NCI-H2196 (cell line): ENCODE data around the gene IDH3A.

Experiments used
- DNase-seq: peaks from one replicate; lab custom pipeline; 2025; ENCODE audit not compliant: unreplicated experiment; lab: John Stamatoyannopoulos, UW

Gene IDH3A

DNA sequence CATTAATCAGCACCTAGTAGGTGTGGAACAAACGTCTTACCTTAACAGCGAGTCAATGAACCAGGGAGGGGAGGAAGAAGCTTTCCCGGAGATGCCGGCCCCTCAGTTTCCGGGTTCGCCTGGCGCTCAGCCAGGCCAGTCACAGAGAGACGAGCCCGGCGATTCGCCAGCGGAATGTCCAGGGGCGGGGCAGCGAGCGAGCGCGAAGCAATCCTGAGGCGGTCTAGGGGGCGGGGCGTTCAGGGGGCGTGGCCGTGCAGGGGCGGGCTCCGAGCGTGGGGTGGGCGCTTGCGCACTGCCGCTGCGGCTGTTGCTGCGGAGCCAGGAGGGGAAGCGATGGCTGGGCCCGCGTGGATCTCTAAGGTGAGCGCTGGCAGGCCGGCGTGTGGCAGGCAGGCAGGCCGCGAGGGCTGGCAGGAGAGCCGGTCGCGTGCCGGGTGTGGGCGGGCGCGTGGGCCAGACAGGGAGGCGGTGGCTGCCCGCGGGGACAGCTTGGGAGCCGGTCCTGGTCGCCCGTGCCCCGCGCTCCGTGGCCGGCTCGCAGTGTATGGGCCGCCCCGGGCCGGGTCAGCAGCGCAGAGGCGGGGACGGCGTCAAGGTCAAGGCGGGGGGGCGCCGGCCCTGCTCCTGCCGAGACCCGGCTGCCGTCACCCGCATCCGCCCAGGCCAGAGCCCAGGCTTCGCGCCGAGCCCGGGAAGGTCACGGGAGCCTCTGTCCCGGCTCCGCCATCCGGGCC is at the start of gene IDH3A:
Gene IDH3A (plus strand): TSS at position 295 of the 737 bp plus-strand sequence. CDS start 42 bp downstream, at position 337.
- peak; percentile 94 for DNase-seq

DNA sequence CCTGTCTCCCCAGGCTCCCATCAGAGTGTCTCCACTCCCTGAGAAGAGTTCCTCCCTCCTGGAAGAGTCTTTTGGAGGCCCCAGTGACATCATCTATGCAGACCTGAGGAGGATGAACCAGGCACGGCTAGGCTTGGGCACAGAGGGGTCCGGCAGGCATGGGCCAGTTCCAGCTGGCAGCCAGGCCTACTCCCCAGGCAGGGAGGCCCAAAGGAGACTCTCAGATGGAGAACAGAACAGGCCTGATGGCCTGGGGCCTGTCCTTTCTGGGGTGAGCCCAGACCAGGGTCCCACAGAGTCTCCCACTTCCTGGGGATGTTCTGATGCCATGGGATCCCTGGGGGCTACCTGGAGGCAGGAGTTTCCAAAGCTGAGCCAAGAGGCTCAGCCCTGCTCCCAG is 48.3 kb upstream of the IDH3A start:
- DNase-seq, result no peak

DNA sequence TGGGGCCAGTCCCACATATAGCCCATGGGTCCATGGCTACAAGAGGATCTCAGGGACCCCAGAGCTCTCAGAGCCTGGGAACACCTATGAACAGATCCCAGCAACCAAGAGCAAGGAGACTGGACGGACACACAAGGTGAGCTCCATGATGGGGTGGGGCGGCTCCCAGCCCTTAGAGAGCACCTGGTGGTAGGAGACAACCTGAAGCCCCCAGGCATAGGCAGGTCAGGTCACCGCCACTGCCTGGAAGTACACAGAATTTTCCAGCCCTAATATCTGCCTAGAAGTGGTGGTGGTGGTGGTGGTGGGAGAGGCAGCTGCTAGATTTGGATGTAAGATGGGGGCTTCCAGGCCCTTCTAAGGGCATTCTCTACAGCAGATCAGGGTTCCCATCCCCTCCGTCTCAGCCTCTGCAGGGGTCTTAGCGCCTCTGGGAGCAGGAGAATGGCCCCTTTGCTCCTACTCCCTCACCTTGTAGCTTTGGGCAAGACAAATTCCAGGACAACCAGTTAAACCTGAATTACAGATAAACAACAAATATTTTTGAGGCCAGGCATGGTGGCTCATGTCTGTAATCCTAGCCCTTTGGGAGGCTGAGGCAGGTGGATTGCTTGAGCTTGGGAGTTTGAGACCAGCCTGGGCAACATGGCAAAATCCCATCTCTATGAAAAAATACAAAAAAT is 47.6 kb upstream of the IDH3A start:
- no peak for DNase-seq

DNA sequence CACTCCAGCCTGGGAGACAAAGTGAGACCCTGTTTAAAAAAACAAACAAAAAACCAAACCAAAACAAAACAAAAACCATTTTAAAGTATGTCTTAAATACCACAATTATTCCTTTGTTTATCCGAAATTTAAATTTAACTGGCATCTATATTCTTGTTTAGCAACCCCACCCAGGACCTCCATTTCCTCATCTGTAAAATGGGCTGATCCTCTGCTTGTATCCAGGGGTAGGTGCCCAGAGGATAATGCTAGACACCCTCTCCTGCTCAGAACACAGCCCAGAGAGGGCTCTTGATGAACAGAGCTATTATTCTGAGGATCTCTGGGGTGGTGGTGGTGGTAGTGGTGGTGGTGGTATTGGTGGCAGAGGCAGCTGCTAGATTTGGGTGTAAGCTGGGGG is 47.0 kb upstream of the IDH3A start:
- DNase-seq, result no peak

DNA sequence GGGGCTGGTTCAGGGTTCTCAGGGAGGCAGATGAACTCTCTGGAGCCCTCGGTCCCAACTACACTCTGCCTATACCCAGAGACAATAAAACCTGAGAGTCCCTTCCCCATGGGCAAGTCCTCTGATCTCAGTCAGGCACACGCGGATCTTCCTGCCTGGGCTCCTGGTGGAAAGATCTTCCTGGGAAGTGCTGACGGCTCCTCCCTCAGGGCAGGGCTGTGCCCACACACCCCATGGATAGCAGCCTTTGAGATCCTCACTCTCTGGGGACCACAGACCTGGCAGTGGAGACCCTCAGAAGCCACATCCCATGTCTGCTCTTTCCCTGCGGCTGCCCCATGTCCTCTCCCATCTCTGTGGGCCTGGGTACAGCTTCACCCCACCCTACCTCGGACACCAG is 46.4 kb upstream of the IDH3A start:
- DNase-seq, result no peak

DNA sequence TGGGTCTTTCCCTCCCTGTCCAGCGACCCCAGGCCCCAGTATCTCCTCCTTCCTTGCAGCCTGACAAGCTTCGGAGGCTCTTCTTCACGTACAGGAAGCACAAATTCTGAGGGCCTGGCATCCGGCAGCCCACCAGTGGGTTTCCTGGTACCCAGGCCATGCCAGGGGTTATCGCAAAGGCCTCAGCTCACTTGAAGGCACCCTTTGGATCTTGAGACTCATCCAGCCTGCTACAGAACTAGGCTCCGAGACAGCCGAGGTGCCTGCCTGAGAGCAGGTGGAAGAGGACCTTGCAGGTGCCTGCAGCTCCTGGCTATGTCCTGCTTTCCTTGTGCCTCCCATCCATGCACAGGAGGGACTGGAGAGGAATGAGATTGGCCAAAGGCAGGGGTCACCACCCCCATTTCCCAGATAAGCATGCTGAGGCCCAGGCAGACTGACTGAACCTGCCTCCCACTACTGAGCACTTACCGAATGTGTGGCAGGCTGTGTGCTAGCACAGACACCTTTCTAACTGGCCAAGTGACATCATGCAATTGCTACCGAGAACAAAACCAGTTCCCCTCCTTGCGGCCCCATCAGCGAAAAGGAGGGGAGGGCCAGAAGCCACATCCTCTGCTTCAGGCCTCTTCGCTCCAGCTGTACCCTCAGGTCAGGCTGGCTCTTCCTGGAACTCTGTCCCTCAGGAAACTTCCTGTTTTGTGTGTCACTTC is 45.6 kb upstream of the IDH3A start:
- DNase-seq, result no peak

DNA sequence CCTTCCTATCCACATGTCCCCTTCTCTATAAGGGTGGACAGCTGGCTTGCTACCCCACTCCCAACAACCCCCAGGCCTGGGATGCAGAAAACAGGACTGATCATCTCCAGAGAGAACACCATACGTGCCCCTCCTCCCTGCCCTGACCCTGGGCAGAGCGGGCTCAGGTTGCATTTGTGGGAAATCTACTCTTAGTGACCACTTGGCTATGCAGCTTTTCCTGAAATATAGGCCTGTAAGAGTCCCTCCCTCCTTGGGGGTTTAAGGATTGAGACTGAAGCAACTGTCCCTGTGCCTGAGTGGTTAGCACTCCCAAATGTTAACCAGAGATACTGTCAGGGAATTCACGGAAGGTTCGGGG is 45.1 kb upstream of the IDH3A start:
- no peak for DNase-seq

DNA sequence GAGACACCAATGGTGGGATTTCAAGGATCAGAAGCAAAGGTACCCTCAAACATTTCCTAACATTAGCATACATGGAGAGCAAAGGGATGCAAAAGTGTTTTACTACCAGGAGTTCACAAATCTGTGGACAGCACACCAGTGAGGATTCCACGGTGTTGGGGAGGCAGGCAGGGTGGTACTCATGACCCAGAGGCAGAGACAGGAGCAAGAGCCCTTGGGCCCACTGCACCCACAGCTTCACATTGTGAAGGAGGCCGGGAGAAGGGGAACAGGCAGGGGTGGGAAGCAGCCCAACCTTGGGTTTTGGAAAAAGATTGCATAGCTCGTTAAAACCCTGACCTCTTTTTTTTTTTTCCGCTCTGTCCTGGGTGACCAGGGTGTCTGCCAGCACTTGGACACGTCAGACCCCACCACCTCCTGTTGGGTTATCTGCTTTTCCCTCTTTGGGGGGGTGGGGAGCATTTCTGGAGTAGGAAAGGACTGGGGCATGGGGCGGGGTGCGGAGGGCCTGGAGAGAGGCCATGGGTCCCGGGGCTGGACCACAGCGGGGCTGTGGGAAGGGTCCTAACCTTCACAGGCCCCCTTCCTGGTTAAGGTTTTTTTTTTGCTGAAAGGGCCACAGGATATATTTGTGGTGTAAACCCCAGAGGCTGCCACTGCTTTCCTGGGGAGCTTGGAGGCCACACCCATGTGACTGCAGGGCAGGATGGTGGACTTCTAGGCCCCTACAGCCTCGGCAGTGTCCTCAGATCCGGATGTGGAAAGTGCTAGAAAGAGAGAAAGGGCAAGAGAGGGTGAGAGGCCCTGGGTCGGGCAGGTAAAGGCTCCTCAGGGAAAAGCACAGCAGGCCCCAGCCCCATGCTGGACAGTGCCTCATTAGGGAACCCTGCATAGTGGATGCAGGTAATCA is 44.3 kb upstream of the IDH3A start:
- DNase-seq, result no peak

DNA sequence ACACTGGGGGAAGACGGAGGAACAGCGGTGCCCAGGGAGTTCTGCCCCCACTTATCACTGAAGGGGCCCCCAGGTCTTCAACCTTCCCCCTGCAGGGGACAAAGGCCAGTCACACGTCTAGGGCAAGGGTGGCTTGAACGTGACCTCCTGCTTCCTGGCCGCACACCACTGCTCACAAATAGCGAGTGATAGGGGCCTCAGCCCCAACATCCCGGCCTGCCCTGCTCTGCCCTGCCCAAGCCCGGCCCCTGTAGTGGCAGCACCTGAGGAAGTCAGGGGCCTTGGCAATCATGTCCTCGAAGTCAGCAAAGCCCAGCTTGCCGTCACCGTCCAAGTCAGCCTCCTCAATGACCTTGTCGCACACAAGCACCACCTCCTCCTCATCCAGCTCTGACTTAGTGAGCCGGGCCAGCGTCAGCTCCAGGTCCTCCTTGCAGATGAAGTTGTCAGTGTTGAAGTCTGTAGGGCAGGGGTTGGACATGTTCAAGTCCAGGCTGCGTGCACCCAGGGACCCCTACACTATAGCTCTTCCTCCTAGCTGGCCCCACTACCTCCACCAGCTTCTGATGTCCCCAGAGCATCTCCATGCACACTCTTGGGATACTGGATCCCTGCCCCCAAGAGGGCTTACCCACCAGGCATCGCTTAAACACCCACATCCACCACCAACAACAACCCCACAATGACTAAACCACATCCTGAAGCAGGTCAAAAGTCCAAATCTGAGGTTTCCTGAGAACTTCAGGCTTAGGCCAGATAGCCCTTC is 43.5 kb upstream of the IDH3A start:
- DNase-seq, result no peak

DNA sequence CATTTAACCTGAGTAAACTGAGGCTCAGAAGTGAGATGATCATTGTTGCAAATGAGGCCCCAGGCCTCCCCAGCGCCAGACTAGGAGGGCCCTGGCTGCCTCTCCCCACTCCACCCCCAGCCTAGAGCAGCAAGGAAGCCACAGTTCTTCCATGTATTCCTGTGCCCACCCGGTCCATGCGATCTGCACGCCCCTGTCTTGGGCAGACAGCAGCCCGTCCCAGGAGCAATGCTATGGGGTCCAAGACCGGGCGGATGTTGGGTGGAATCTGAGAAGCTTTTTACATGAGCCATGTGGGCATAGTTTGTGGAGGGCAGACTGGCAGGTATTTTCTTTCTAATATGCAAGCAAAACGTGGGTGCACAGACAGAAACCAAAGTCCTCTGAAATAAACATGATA is 41.7 kb upstream of the IDH3A start:
- DNase-seq, result no peak

DNA sequence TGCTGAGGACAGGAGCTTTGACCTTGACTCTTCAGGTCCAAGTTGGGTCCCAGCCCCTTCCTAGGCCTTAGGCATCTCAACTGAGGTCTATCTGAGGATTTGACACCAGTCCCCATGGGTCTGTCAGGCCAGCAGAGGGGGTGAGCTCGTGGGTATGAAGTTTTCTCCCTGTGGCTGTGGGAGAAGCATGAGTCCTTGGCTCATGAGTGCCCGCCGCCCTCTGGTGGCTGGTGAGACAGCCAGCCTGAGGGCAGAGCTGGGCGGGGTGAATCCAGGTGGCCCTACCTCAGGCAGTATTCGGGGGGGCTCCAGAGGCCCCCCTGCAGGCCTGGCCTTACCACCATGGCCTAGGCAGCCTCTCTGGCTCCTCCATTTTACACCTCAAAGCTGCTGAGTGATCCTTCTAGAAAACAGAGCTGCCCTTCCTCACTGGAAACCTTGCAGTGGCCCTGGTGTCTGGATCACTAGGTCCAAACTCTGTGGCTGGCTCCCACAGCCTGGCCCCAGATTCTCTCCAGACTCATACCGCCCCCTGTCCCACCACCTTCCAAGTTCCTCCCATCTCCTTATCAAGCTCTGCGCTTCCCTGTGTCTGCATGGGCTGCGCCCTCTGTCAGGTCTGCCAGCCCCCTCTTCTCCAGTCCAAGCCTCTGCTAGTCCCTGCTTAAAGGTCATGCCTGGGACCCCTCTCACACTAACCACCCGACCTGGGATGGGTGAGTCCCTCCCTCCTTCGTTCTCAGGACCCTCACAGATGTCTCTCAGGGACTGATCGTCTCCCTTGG is 40.7 kb upstream of the IDH3A start:
- DNase-seq, result peak; percentile 65

DNA sequence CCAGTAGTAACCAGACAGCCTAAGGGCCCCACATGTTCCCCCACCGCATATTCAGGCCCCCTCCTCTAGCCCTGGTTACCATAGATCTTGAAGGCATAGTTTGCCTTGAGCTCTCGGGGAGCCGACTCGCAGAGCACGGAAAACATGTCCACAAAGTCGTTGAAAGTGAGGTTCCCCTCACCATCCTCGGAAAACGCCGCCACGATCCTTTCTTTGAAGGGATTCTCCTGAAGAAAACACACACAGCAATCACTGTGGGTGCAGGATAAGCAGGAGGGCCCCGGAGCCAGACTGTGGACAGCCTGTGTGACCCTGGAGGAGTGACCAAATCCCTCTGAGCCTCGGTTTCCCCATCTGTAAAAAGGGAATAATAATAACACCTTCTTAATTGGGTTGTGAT is 40.0 kb upstream of the IDH3A start:
- no peak for DNase-seq

DNA sequence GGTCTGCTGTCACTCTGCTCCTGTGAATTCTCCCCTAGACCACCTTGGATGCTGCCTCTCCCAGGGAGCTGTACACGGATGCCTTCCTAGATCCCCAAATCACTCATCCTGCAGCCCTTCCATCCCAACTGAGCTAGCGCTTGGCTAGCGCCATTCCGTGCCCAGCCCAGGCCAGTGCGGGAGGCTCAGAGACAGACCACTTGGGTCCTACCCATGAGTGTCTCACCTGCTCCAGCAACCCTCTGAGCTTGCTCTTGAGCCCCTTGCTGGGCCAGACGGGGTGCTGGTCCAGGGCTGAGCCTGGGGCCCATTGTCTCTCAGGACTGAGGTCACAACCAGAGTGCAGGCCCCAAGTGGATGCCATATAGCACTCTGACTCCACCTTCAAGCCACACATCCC is 39.1 kb upstream of the IDH3A start:
- DNase-seq, result no peak

DNA sequence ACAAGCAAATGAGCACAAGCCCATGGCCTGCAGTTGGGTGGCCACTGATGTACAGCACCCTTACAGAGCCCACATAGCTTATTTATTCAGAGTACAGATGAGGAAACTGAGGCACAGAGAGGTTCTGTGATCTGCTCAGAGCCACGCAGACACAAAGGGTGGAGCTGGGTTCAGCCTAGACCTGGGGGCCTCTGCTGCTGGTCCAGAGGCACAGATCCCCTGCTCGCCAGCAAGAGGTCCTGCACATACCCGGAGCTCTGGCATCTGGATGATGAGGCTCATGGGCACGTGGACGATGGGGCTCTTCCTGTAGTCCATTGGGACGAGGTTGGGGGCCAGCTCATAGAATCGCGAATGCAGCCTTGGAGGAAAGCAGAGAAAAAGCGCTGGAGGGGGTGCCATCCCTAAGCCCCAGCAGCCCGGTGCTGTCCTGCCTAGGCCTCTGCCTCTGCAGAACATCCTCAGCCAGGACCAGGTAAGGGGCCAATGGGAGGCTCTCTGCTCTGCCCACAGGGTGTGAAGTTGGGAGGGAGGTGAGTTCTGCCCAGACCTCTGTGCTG is 38.2 kb upstream of the IDH3A start:
- DNase-seq, result no peak

DNA sequence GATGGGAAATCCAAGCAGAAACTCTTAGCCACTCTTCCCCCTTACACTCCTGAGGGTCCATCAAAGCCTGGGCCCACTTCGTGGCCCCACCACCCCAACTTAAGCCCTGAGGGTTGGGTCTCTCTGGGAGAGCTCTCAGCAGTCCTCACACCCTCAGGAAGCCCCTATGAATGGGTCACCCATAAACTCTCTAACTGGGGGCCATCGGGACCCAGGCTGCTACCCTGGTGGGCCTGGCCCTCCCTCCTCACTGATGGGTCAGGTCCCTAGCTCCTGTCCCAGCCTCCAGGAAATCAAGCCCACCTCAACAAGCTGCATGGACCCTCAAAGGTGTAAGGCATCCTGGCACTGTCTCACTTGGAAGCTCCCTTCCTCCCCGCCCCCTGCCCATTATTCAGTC is 37.4 kb upstream of the IDH3A start:
- DNase-seq, result no peak

DNA sequence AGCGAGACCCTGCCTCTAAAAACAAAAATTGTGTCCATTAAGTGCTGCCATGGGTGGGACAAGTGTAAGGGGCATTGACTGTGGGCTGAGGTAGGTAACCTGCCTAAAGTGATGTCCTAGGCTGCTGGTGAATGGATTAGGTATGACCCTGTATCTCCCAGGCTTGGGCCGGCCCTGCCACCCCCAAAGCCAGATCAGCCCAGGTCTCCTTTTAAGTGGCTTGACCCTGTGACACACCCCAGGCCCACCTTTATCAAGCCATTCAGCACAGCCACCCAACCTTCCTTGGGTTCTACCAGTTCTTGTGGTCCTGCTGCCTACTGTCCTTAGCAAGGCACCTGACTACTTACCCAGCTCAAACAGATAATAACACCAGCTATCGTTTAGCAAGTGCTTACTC is 36.6 kb upstream of the IDH3A start:
- no peak for DNase-seq

DNA sequence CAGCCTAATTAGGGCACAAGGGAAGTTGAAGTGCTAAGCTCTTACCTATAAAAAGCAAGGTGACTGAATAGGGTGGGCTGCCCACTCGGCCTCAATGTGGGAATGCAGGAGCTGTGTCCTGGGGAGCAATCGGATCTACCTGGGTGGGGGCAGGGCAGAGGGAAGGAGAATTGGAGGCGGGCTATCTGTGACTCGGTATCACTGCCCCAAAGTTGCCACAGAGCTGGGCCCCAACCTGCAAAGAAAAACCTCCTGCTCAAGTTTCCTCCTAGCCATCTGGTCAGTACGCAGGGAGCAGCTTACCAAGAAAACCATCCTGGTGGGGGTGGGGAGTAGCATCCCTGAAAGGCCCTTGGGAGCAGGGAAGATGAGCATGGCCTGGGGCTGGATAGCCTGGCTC is 28.6 kb upstream of the IDH3A start:
- no peak for DNase-seq

DNA sequence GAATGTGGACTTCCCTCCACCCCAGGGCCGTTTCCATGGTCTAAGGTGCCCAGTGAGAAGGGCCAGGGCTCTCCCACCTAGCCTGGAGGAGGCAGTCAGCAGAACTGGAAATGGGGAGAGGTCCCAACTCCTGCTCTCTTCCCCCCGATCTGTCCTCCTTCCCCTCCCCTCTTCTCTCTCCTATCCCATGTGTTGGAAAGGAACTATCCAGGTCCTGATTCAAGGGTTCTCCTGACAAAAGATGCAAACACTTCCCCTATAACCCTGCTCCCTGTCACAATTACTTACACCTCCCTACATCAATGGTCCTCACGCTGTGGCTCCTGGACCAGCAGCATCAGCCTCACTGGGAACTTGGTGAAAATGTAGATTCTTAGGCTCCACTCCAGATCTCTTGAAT is 23.9 kb upstream of the IDH3A start:
- no peak for DNase-seq

DNA sequence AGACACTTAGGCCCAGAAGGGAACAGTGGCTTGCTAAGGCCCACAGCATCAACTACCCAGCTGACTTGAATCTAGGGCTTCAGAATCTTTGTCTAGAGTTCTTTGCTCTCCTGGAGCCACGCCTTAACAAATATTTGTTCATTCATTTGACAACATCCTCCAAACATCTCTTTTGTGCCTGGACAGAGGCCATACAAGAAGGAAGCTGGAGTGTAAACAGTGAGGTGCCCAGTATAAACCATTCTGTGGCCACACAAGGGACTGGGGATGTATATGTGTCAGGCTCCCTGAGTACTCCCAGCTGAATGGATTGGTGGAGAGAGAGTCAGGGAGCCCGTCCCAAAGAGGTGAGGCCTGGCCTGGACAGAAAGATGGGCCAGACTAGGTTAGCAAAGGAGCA is 21.3 kb upstream of the IDH3A start:
- peak; percentile 3 for DNase-seq
